Measurements from ENCODE around the gene MYB. TPM values are rescaled to one million over a fixed set of nuclear protein-coding genes. Genes with fewer than 3 reads are reported as not detected.

Gene MYB
- total and polyA plus RNA-seq, 2 donors (not counting 3 experiments of a cell fraction or from before 2014, with no cell fraction given) = 0.14 to 0.53 TPM

GRCh38 chr6:135230711-135231468 is 49.8 kb downstream of the MYB start:
- Histone ChIP-seq H3K4me2 (ENCODE audit: insufficient read depth, low read length) (no peak overlapping the region), H3K9me1 (replicated peaks; ENCODE audit: control insufficient read depth, extremely low read depth, insufficient read depth, low read length) (no peaks in the 10 kb centered on the region), H2AFZ (ENCODE audit: low read depth, low read length) (no peak overlapping the region), H3K4me3 (replicated peaks in 1 of 3; ENCODE audit: insufficient read depth in 1 of 3, low read depth in 1 of 3, low read length in 3 of 3) (no peak overlapping the region), H3K27me3 (ENCODE audit: control insufficient read depth in 2 of 2, insufficient read depth in 2 of 2, low read length in 2 of 2) (peaks cover 2% of the 10 kb centered on the region in 2 experiments), H3K27ac (ENCODE audit: insufficient read depth, low read depth, low read length) (no peak overlapping the region), H3K9me3 (replicated peaks; ENCODE audit: control insufficient read depth, insufficient read depth, low read length) (no peaks in the 10 kb centered on the region), H4K20me1 (replicated peaks; ENCODE audit: control insufficient read depth, extremely low read depth, insufficient read depth, low read length) (no peaks in the 10 kb centered on the region), H3K36me3 (ENCODE audit: control insufficient read depth in 2 of 2, extremely low read depth in 1 of 2, insufficient read depth in 2 of 2, low read length in 2 of 2) (no peaks in the 10 kb centered on the region), H3K79me2 (ENCODE audit: control insufficient read depth, insufficient read depth, low read length) (no peaks in the 10 kb centered on the region), H3K9ac (replicated peaks; ENCODE audit: extremely low read depth, insufficient read depth, low read length) (no peak overlapping the region), H3K4me1 (ENCODE audit: control insufficient read depth, extremely low read depth, insufficient read depth, low read length) (no peaks in the 10 kb centered on the region)
- ChIA-PET POLR2A (no interaction called here), CTCF (interaction anchor here (1.5 kb wide), 1 partner anchor 47 kb away, joined by 4 read pairs; no protein-coding TSS in a partner anchor)
- intact Hi-C loops (cut with micrococcal nuclease) (no loop called here), dilution Hi-C loops (cut with MboI; ENCODE audit: extremely low pct_ligation_motif_present, low sequenced_read_pairs) (no loop called here)
- TF ChIP-seq CTCF (IDR thresholded peaks at IDR 0.05; ENCODE audit: extremely low read depth in 1 of 2, insufficient read depth in 1 of 2, low read depth in 1 of 2, low read length in 2 of 2) (no peak), MAX (IDR thresholded peaks at IDR 0.05; ENCODE audit: insufficient read depth, insufficient read length) (no peak), GATA2 (IDR thresholded peaks at IDR 0.05; ENCODE audit: insufficient read depth, insufficient read length, low read depth, low read length) (no peak), POLR2A (IDR thresholded peaks at IDR 0.05; ENCODE audit: low read depth, low read length) (no peak), JUN (IDR thresholded peaks at IDR 0.05; ENCODE audit: borderline replicate concordance, insufficient read depth, insufficient read length, low read depth) (no peak), MYC (IDR thresholded peaks at IDR 0.05; ENCODE audit: low read depth, low read length) (no peak), FOS (IDR thresholded peaks at IDR 0.05; ENCODE audit: borderline replicate concordance, insufficient read depth, low read length) (no peak), POLR2AphosphoS5 (IDR thresholded peaks at IDR 0.05; ENCODE audit: insufficient read depth, low read depth, low read length) (no peak), EZH2 (IDR thresholded peaks at IDR 0.05; ENCODE audit: borderline replicate concordance, low read depth, low read length, severe bottlenecking) (no peak)
- BruUV-seq (replicated peaks) = no TSS peak
- FAIRE-seq (no peak), DNase-seq (ENCODE audit: low read depth, low spot score) (no peak)

All from endothelial cell of umbilical vein (primary cell).